ENCODE measurements around the gene TXNDC12.

DNA sequence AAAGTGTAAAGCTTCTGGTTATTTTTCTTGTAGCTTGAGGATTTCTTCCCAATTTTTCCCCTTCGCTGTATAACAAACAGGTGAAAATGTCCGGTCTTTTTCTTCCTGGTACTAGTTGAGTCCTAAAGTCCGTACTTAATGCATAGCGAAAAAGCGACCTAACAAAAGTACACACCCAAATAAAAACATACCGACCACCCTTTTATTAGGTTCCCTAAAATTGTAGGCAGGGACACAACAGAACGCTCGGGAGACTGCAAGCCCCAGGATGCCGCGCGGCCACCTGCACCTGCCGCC, 823 bp upstream of the TXNDC12 start:
- TF ChIP-seq, protein P1, sequence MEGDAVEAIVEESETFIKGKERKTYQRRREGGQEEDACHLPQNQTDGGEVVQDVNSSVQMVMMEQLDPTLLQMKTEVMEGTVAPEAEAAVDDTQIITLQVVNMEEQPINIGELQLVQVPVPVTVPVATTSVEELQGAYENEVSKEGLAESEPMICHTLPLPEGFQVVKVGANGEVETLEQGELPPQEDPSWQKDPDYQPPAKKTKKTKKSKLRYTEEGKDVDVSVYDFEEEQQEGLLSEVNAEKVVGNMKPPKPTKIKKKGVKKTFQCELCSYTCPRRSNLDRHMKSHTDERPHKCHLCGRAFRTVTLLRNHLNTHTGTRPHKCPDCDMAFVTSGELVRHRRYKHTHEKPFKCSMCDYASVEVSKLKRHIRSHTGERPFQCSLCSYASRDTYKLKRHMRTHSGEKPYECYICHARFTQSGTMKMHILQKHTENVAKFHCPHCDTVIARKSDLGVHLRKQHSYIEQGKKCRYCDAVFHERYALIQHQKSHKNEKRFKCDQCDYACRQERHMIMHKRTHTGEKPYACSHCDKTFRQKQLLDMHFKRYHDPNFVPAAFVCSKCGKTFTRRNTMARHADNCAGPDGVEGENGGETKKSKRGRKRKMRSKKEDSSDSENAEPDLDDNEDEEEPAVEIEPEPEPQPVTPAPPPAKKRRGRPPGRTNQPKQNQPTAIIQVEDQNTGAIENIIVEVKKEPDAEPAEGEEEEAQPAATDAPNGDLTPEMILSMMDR (IDR thresholded peaks at IDR 0.05), result no peak
- no peak for TF ChIP-seq EZH2 (IDR thresholded peaks at IDR 0.05; ENCODE audit: borderline replicate concordance, insufficient read depth, low read depth, low read length, poor library complexity, severe bottlenecking)

Measured in B cell (primary cell).